GM21737 (cell line): ENCODE results near the gene DICER1.

Experiments used
- ATAC-seq: cut with Tn5 transposase; IDR thresholded peaks from one replicate; pipeline ENCODE4 v1.9.1; 2021; ENCODE audit warnings: mild to moderate bottlenecking, moderate library complexity; ENCODE audit not compliant: unreplicated experiment

The DICER1 gene

DNA sequence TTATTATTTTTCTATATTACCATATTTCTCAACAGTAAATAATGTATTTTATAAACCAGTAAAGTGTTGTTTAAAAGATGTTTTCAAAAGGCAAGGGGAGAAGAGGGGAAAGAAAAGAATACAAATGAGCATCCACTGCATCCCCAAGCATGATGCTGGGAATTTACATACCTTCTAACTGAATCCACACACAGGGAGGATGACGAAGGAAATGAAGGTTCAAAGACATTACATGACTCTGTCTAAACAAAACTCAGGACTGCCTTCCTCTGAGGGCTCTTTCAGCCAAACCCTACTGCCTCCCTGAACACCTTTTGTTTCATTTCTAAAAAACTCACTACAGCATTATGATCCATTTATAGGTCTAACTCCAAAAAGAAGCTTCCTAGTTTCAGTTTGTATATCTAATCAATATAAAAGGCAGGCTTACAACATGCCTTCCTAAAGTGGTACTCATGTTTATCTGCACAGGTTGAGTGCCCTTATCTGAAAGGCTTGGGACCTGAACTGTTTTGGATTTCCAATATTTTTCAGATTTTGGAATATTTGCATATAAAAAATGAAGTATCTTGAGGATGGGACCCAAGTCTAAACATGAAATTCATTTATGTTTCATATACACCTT is 30.3 kb downstream of the DICER1 start:
- no peak for ATAC-seq

DNA sequence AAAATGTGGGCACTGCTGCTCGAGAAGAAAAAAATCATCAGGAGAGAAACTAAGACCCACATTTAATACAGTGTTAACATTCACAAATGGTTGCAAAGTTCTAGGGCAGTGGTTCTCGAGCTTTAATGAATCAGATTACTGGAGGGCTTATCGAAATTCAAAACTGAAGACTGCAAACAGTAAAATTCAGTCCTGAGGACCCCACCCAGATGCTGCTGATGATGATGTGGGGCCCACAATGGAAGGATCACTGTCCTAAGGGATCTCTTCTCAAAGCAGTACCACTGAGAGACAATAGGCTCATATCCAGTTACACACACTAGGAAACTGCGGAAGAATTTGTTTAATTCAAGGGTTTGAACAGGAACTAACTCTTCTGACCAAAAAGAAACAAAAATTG is 31.4 kb downstream of the DICER1 start:
- ATAC-seq = no peak

DNA sequence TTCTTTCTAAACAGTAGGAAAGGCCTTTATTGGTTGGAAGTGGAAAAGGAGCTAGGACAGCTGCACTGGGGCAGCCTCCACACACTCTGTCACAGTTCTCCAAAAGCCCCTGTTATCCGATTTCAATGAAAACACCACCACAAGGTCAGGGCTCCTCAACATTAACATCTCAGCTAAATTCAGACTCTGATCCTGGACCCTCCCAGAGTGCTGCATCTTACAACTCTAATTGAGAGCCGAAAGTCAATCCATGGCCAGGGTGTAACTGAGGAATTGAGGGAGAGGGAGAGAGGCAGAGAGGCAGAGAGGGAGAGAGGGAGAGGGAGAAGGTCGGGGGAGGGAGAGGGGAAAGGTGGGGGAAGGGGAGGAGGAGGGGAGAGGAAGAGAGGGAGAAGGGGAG is 32.1 kb downstream of the DICER1 start:
- no peak for ATAC-seq

DNA sequence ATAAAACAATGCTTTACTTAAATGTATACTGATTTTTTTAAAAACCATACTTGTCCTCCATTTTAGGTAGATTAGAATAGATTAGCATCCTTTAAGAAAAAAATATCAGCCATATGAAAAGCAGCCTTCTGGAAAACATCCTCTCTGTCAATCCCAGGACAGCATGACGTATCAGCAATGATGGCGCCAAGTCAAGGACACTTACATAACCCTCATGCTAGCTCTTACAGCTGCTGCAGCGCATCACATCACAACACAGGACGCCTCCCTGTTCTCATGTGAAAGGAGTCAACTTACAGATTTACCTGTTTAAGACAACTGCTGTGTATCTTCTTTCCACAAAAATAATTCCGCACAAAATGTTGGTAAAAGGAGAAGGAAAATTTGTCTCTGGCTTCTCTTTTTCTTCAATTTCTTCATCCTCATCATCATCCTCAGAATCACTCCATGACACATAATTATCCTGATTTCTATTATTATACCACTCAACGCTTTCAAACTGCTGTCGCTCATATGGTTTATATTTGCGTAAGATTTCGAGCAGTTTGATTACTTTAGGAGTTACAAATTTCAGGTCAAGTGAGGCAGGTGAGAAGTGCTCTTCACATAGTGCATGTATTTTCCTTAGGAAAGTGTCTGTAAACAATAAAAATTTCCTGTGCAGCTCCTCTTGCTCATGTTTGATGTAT is 33.3 kb downstream of the DICER1 start:
- no peak for ATAC-seq

DNA sequence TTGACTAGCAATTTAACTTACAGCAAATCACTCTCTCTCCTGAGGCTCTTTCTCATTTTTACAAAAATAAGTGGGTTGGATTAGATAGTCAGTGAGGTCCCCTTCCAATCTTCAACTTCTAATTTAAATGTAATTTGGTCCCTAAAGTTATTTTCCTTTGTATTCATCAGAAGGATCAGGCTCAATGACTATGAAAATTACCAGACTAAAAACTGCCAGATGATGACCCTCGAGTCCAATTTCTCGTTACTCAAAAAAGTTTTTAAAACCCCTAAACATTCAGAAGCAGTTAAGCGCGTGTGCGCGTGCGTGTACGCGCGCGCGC is 34.7 kb downstream of the DICER1 start:
- no peak for ATAC-seq

DNA sequence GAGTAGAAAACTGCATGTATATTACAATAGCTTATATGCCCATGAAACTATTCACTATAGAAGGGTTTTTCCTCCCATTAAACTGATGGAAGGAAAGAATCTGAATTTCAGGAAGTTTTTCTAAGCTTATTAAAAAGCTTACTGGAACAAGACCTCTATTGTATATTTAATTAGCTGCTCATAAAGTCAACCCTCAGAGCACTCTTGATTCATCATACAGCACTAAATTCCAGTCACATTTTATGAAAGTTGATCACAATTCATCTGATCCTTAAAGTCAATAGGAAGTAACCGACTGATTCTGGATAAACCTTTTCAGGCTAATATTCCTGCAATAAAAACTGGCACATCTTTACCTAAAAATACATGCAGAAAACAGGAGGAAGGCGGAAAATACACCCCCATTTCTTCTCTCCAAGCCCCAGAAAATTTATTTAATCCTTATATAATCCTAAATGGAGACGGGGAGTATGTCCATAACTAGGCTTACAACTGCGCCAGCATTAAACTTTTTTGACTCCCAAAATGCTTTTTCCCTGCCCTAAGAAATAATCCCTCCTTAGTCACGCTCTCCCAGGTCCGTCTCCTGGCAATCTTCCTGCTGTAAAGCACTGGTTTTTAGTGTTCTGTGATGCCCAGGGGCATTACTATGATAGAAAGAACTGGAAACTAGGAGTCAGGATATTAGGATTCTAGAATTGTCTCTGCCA is 35.3 kb downstream of the DICER1 start:
- ATAC-seq = no peak

DNA sequence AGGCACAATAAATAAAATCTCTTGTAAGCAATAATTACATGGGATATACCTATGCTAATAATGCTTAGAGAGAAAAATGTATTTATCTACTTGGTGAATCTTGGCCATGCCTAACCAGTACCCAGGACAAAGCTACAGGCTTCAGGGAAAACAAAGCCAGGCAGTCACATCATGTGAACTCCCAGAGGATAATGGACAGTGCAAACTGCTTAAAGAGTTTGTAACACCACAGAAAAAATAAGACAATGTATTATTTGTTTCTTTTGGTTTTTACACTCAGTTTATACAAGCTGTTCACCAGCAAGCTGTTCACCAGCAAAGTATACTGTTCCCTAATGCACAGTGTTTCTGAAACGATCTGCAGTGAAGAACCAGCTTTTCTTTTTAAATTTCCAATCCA is 38.0 kb downstream of the DICER1 start:
- ATAC-seq = no peak

DNA sequence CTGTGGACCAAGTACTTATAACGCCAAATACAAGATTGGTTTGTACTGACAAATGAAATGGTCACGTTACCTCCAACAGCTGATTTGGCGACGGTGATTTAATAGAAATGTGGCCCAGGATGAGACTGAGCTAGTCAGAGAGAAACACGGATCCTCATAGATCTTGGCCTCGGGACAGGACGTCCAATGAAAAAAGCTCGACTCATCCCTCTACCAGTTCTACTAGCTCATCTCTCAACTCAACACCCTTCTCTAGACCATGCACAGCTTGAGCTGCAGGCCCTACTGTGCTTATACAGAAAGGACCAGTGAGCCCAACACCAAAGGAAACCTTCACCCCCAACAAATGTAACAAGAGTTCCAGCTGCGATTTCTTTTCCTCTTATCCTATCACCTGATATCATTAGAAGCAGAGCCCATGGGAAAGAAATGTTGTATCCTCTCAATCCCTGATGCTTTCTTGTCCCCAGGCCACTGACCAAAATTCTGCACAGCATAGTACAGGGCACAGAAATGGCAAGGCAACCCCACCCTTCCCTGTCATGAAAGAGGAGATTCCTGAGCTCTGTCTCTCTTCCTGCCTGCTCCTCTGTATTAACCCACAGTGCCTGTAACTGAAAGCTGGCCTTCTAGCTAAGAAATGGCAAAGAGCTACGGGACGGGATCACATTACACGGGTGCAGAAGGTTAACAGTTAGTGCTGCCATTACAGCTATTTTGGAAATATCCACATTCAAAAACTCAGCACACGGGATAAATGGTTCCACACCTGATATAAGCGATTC is 39.2 kb downstream of the DICER1 start:
- ATAC-seq = no peak

DNA sequence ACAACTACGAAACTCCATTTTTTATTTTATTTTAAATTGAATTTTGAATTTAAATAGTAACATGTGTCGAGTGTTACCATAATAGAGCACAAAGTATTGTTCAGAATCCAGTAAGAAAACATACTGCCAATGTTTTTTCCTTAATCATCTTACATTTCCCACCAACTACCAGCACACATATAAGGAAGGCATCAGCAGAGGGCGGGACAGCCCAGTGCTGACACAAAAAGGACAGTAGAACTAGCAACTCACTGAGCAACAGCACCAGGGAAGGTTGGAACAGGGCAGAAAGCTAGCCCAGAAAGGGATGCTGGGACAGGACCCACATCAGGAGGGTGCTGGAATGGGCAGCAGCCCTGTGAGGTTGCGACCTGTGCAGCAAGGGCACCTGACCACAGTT is 43.9 kb downstream of the DICER1 start:
- ATAC-seq = no peak

DNA sequence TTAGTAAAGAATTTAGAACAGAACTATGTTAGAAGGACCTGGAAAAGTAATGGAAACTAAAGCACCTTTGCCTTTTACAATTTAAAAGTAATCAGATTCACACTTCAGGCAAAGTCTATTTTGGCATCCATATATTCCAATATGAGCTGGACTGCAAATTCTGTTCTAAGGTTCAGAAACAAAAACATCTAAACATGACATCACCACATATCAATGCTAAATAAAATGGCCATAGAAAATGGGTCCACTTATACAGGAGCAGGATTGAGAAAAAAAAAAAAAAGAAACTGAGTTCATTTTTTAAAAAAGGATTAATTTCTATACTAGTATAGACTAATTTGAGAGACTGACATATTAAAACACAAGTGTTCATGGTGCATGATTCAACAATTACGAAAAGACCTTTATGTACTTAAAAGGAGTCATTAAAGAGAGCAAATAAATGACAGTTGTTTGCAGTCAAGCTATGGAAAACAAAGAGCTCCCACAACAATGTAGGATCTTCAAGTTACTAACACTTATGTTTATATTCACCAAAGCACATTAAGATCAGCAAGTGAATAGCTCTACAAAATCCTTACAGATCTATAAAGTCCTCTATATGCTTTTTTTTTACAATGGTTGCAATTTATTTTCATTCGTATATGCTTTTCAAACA is 45.7 kb downstream of the DICER1 start:
- no peak for ATAC-seq

DNA sequence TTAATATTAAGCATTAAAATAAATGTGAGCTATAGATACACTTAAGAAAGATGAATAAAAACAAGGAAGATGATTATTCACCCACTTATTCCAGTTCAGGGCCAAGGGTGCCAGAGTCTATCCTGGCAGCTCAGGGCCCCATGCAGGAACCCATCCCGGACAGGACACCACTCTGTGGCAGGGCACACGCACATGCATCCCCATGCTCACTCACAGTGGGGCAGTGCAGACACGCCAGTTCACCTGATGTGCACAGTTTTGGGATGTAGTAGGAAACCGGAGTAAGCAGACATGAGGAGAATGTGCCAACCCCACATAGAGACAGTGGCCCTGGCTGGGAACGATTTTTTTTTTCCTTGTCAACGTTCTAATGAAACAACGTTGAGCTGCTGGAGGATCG is 47.2 kb downstream of the DICER1 start:
- ATAC-seq = no peak

DNA sequence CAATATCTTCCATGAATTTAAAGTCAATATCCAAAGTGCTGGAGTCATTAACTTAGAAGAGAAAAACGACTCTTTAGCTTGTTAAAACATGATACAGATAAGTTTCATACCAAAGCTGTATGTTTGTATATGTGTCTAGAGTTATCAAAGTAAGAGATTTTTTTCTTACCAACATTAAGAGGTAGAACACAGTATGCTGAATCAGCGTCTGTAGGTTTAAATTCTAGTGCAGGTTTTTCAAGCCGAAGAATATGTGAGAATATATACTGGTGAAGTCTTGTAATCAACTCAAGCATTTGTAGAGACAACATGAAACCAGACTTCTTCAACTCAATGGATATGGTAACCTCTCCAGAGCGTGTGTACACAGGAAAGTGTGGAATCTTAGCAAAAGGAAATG is 49.6 kb downstream of the DICER1 start:
- ATAC-seq = no peak

DNA sequence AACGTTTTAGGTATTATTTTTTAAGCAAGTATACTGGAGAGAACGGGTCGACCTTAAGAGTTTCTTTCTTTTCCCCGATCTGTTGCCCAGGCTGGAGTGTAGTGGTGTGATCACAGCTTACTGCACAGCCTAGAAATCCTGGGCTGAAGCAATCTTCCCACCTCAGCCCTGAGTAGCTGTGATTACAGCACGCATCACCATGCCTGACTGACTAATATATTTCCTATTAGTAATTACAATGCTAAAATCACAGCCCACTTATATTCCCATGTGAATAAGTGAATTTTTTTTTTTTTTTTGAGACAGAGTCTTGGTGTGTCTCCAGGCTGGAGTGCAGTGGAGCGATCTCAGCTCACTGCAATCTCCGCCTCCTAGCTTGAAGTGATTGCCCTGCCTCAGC is 50.4 kb downstream of the DICER1 start:
- ATAC-seq = no peak

DNA sequence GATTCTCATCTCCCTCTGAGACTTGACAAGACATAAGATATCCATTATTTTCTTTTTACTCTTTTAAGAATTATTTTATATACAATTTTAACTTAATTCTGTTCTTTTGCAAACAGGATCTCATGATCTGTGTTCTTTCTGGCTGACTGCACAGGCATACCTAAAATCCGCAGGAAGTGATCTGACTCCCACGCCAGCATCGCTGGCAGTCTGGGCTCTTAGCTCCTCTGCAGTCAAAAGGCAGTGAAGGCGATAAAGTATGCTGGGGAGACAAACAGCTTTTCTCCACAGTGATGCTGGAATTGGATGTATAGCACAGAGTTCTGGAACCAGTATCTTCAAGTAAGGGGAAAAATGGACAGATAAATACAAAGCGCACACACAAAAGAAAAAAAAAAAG is 52.4 kb downstream of the DICER1 start:
- no peak for ATAC-seq

DNA sequence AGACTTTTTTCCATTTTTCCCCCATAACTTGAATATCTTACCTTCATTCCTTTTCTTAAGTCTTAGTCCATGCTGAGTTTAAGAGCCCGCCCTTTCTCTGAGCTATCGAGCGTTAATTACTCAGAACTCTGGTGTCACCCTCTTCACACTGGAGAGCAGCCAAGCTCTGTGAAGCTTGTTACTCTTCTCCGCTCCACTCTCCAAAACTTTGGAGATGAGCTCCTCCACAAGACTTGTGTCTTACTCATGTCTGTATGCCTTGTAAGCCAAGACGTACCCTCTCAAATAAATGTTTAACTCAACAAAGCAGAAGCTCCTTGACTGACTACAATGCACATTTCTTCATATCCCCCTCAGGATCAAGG is 54.7 kb downstream of the DICER1 start:
- ATAC-seq = no peak

DNA sequence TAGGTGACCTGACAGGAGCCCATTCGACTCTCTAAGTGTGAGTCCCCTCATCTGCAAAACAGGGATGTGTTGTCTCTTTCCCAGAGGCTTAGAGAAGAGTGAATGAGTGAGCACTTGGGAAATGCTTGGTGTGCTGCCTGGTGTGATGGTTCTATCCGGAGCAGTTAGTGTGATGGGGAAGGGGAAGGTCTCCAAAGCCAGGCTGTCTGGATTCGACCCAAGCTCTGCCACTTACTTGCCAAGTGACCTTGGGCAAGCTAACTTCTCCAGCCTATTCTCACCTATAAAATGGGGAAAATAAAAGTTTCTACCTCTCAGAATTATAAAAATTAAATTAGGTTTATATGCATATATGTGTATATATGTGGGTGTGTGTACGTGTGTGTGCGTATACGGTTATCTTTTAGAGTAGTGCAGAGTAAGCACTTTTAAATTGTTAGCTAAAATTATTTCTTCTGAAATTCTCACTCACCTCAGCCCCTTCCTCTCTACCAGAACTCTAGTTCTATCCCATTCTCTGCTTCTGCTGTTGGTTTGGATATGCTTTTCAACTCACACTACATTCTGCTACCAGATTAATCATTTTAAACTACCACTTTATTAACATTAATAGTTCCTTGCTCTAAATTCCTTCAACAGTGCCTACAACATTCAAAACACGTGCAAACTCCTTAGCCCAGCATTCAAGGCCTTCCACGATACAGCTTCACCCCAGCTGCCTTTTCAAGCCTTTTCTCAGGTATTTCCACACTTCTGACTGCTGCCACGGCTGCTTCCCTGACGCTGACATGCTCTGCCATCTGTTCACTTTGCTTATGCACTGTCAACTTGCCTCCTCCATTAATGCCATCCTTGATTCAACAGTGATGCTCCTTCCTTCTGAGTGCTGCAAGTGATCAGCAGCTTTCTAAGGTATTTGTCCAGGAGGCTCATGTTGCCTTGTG is 55.3 kb downstream of the DICER1 start:
- no peak for ATAC-seq

DNA sequence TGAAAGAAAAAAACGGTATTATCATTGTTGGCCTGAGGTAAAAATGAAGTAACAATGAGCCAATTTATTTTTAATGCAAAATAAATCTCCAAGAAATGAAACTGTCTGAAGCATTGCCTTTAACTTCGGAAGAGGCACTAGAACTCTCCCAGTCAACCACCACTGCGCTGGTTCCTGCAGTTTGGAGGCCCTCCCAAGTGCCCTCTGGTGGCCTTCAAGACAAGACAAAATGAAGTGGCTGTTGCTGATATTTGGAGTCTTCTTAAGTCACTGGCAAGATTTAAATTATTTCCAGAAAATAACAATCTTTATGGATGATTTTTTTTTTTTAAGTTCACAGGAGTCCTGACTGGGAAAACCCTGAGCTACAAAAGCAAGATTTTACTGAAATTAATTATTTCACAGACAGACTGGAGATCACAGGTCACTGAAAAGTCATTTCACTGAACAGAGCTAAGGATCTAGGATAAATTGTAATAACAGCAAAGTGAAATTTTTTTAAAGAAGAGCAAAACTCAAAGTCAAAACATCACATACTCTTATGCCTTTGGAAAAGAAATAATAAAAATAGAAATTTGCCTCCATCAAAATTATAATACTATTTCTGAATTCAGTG is 58.2 kb downstream of the DICER1 start:
- no peak for ATAC-seq

DNA sequence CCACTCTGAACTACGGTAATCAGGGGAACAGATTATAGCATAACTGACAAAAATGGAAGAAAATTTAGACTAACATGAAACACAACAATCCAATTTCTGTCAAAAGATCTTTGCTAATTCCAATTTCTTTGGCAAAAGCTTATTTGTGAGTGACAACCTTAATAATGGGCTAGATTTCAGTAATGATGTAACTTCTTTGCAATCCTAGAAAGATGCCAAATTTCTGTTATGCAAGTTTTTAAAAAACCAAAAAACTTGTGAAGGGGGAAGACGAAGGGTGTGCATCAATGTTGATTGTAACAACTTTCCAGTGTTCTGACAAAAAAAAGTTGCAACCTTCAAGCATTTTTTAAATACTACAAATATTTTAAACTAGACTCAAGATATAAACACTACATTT is 59.9 kb downstream of the DICER1 start:
- ATAC-seq = no peak

DNA sequence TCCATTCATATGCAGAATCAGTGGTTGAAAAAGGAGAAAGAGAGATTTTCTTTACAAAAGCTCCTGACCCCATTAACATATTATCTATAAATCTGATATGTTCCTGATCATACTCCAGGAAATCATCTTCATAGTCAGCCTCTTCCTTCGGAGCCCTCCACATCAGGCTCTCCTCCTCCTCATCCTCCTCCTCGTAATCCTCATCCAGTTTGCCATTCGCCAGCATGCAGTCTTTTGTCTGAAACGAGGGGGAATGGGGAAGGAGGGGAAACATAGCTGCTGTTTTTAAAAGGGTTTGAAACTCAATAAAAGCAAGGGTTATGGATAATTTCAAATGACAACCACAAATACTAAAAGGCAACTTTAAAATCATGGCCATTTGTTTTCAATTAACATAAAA is 60.9 kb downstream of the DICER1 start:
- ATAC-seq = no peak

DNA sequence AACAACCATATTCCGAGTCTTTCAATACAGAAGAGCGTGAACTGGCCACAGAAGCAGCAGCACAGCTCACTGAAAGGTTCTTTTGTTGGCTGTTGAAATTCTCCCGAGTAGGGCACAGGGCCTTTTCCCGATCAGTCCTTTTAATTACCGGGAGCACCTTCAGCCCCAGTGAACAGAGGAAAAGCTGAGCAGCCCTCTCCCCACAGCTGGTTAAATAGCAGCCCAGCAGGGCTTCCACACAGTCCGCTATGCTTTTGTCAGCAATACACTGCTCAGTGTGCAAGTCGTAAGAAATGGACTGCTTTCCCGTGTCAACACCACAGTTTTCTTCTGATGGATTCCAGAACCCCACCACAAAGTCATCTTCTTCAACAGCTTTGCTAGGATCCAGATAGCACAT is 61.3 kb downstream of the DICER1 start:
- no peak for ATAC-seq
